GM10248 (cell line): ENCODE measurements around the gene FGR.

ENCODE experiments used
- CTCF ChIA-PET: fragments of 300-600 bp; sonication (Branson Sonifier 250); formaldehyde crosslinking; extraction: SDS; loops from one replicate; lab custom pipeline; 2021; ENCODE audit warnings: antibody characterized with exemption; lab: Yijun Ruan, JAX
- POLR2A ChIA-PET: fragments of 350-650 bp; sonication (Branson Sonifier 250); formaldehyde crosslinking; extraction: SDS; loops from one replicate; lab custom pipeline; 2020; ENCODE audit warnings: antibody characterized with exemption; lab: Yijun Ruan, JAX
- DNase-seq: peaks from one replicate; pipeline ENCODE4 v3.0.0; 2012; ENCODE audit errors: extremely low spot score
- TF ChIP-seq, protein P1 (sequence below): IDR thresholded peaks from 2 replicates; pipeline ENCODE4 v1.5.1; 2012; ENCODE audit warnings: mild to moderate bottlenecking, low read depth; ENCODE audit errors: extremely low read depth, missing control alignments, control extremely low read depth

The FGR gene

DNA sequence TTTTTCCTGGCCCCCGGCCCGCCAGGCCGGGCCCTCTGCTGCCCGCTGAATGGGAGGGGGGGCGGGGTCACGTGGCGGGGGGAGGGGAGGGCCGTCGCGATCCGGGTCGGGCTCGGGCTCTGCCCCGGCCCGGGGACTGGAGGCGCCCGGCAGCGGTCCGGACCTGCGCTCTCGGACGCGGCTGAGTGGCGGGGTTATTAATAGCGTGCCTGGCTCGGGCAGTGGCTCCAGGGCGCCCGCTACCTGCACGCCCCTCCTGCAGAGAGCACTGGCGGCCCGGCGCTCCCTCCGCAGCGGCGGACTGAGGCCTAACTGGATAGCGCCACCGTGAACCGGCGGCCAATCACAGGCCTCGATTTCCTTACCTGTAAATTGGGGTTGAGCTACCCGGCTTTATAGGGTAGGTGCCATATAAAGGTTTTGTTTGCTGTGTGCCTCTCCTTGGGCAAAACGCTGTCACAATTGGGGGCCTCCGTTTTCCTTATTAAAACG, 59.1 kb downstream of the FGR start:
- TF ChIP-seq, protein P1, sequence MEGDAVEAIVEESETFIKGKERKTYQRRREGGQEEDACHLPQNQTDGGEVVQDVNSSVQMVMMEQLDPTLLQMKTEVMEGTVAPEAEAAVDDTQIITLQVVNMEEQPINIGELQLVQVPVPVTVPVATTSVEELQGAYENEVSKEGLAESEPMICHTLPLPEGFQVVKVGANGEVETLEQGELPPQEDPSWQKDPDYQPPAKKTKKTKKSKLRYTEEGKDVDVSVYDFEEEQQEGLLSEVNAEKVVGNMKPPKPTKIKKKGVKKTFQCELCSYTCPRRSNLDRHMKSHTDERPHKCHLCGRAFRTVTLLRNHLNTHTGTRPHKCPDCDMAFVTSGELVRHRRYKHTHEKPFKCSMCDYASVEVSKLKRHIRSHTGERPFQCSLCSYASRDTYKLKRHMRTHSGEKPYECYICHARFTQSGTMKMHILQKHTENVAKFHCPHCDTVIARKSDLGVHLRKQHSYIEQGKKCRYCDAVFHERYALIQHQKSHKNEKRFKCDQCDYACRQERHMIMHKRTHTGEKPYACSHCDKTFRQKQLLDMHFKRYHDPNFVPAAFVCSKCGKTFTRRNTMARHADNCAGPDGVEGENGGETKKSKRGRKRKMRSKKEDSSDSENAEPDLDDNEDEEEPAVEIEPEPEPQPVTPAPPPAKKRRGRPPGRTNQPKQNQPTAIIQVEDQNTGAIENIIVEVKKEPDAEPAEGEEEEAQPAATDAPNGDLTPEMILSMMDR = peak; percentile 25
- CTCF ChIA-PET = interaction anchor here (1.2 to 13.5 kb wide), 5 partner anchors 7 to 19 kb away, joined by 3 to 163 read pairs (median 6); no protein-coding TSS in a partner anchor
- DNase-seq = peak; percentile 59
- POLR2A ChIA-PET = no interaction called here

DNA sequence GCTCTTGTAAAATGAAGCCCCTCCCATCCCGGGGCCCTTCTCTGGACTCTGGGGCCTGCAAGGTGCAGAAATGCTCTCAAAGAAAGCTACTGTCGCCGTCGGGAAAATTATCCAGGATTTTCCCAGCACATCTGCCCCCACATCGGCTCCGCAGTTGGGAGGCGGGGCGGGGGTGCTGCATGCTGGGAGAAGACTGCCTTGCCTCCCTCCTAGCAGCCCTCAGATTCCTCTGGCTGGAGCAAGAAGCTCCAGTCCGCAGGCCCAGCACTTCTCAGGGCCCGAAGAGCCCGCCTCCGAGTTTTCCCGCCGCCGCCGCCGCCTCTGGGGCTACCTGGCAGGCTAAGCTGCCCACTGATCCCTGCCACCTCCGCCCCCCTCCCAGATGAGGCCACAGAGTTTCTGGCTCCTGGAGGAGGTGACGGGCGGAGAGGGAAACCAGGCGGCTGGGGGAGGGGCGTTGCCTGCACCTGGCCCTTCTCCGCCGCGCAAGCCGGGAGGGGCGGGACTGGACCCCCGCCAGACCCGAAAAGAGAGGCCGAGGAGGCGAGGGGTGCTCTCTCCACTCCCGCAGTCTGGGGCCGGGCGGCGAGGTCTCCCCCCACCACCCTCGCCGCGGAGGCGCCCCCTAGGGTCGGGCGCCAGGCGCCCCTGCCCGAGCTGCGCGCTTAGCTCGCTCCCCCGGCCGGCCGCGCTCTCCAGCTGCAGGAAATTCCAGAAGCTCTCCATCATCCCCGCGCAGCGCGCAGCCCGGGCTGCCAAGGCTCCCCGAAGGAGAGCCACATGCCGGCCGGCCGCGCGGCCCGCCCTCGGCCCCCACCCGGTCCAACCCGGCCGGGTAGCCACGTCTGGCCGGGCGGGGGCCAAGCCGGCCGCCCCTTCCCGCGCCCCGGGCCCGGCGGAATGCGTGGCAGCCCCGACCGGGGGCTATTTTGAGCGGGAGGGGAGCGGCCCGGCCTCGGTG, 59.8 kb downstream of the FGR start:
- ChIA-PET POLR2A (no interaction called here), CTCF (interaction anchor here (1.1 to 13.5 kb wide), 3 partner anchors 9 to 18 kb away, joined by 3 to 163 read pairs (median 4); no protein-coding TSS in a partner anchor)
- TF ChIP-seq, protein P1 = no peak
- no peak for DNase-seq

DNA sequence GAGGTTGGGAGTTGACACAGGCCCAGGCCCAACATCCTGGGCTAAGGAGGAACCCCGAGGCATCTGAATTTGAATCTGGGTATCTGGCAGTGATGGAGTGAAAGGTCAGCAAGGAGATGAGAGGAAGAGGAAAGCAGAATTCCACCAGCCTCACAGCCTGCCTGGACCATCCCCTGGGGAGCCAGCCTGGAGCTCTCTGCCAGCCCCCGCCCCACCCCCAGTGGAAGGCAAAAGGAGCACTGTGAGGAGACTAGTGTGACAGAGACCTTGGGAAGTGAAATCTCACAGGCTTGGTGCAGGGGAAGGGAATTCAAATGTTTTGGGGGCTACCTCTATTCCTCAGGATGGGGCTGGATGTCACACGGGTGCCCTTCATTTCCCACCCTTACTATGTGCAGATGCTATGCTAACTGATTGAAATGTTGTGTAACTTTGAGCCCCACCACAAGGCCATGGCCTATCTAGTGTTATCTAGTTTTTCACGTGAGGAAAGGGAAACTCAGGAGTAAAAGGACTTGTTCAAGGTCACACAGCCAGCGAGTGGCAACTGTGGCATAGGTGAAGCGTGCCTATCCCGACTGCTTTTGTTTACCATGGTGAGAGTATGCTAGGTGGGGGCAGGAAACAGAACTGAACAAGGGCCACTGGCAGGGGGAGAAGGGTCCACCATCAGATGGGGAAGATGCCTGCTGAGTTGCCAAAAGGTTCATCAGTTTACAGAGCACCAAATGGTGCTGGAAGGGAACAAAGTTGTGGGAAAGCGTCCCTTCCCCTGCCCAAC, 60.8 kb downstream of the FGR start:
- DNase-seq = no peak
- ChIA-PET CTCF (interaction anchor here (1.0 to 13.5 kb wide), 5 partner anchors 10 to 34 kb away, joined by 3 to 163 read pairs (median 4); no protein-coding TSS in a partner anchor), POLR2A (no interaction called here)
- TF ChIP-seq, protein P1 = no peak

DNA sequence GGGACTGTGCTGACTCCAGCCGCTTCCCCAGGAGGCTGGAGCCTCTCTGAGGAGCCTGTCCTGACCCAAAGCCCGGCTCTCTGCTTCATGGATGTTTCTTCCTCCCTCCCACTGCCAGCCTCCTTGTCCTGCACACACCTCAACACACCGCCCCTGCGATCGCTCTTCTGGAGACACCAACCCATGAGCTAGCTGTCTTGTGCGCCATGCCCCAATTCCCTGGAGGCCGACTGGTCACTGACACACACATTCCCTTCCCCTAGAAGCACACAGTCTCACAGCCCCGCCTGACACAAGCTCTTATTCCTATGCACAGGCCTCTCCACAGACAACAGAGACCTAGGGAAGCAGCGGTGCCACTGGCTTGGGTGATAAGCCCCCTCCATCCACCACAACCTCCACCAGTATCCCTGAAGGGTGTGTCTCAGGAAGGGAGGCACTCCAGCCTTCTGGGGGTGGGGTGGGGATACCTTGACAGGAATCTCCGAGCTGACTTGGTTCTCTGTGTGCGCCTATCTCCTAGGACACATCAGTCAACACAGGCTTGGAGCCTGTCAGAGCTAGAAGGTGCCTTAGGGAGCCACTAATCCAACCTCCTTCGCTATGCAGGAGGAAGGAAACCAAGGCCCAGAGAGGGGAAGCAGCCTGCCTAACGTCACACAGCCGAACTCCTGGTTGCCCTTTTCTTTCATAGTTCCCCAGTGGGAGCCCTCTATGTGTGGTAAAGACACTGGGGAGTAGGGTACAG, 62.1 kb downstream of the FGR start:
- DNase-seq = no peak
- TF ChIP-seq, protein P1 = no peak
- ChIA-PET POLR2A (no interaction called here), CTCF (interaction anchor here (0.9 to 13.5 kb wide), 5 partner anchors 16 to 272 kb away, joined by 3 to 163 read pairs (median 5); no protein-coding TSS in a partner anchor)

DNA sequence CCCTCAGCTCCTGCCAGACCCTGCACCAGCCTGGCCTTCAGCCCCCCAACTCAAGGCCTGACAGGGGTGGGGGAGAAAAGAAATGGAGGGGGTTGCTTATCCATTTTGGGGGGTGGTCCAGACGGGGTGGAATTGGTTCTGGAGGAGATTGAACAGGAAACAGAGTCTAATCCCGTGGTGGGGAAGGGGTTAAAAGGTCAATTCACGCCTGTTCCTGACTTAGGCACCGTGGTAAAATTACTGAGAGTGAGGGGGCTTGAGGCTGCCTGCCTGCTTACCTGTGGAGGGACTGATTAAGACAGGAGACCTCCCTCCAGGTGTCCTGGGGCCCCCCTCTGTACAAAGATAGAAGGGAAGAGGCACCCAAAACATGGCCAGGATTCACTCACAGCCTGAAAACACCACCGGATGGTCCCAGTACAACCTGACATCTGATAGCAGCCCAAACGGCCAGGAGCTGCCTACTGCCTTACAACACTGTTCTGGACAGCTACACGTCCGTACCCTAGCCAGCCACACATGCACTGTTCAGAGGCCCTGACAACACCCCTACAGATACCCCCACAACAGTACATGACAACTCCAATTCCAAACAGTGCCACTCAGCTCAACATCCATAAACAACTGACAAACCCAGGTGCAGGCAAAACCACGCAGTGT, 62.8 kb downstream of the FGR start:
- CTCF ChIA-PET = interaction anchor here (0.9 to 13.5 kb wide), 7 partner anchors 15 to 272 kb away, joined by 3 to 163 read pairs (median 3); no protein-coding TSS in a partner anchor
- TF ChIP-seq, protein P1 = no peak
- POLR2A ChIA-PET = no interaction called here
- no peak for DNase-seq
